Neuronal stem cell (in vitro differentiated cells): ENCODE results near the gene CLEC18A.
A peak's percentile ranks its signal among the peaks of the same experiment; 100 is the strongest.

Experiments
- DNase-seq: peaks from one replicate; pipeline ENCODE4 v3.0.0-alpha.2; 2013; ENCODE audit warnings: low spot score
- H2AFZ ChIP-seq: one replicate; pipeline ENCODE4 v1.6.1; 2013; ENCODE audit warnings: mild to moderate bottlenecking, low read length, inconsistent platforms
- H2AK5ac ChIP-seq: 2 replicates; pipeline ENCODE4 v1.6.1; 2013; ENCODE audit warnings: low read depth, mild to moderate bottlenecking, inconsistent platforms, low read length, moderate library complexity, mixed read lengths
- H2BK120ac ChIP-seq: 2 replicates; pipeline ENCODE4 v1.6.1; 2013; ENCODE audit warnings: low read depth, mild to moderate bottlenecking, inconsistent platforms, low read length, moderate library complexity, mixed read lengths
- H2BK12ac ChIP-seq: one replicate; pipeline ENCODE4 v1.6.1; 2013; ENCODE audit warnings: low read length, inconsistent platforms
- H2BK15ac ChIP-seq: 2 replicates; pipeline ENCODE4 v1.6.1; 2013; ENCODE audit warnings: mild to moderate bottlenecking, low read length, inconsistent platforms, mixed read lengths
- H2BK5ac ChIP-seq: one replicate; pipeline ENCODE4 v1.6.1; 2013; ENCODE audit warnings: inconsistent platforms, mild to moderate bottlenecking, low read length, moderate library complexity
- H3K14ac ChIP-seq: one replicate; pipeline ENCODE4 v1.6.1; 2013; ENCODE audit warnings: low read length, inconsistent platforms
- H3K18ac ChIP-seq: 2 replicates; pipeline ENCODE4 v1.6.1; 2013; ENCODE audit warnings: low read length, inconsistent platforms
- H3K23ac ChIP-seq: 2 replicates; pipeline ENCODE4 v1.6.1; 2013; ENCODE audit warnings: low read depth, mild to moderate bottlenecking, mixed read lengths, low read length, inconsistent platforms; ENCODE audit not compliant: poor library complexity
- H3K27ac ChIP-seq: replicated peaks from 3 replicates; pipeline ENCODE4 v1.5.1; 2013; ENCODE audit warnings: low read length, inconsistent platforms
- H3K27me3 ChIP-seq, 3 experiments: 2 replicates each; pipeline ENCODE4 v1.6.1; 2013; ENCODE audit warnings: low read length in 3 of 3, mild to moderate bottlenecking in 2 of 3, inconsistent platforms in 1 of 3, low read depth in 1 of 3, mixed read lengths in 1 of 3, moderate library complexity in 1 of 3; ENCODE audit not compliant: control insufficient read depth in 3 of 3, insufficient read depth in 3 of 3
- H3K36me3 ChIP-seq, 2 donors: replicated peaks in 1 of 2; 2 replicates each; pipeline ENCODE4 v1.6.1; 2013; ENCODE audit warnings: low read length in 2 of 2; ENCODE audit not compliant: control insufficient read depth in 2 of 2, insufficient read depth in 2 of 2
- H3K4ac ChIP-seq: 2 replicates; pipeline ENCODE4 v1.6.1; 2013; ENCODE audit warnings: inconsistent platforms, mild to moderate bottlenecking, low read length, moderate library complexity
- H3K4me1 ChIP-seq, 2 donors: 1 replicate in 1 of 2; 2 replicates in 1 of 2; pipeline ENCODE4 v1.6.1; 2013; ENCODE audit warnings: low read length in 2 of 2, low read depth in 1 of 2; ENCODE audit not compliant: control insufficient read depth in 2 of 2, insufficient read depth in 1 of 2
- H3K4me2 ChIP-seq: one replicate; pipeline ENCODE4 v1.6.1; 2013; ENCODE audit warnings: mild to moderate bottlenecking, low read length, inconsistent platforms; ENCODE audit not compliant: insufficient read depth, poor library complexity, severe bottlenecking
- H3K4me3 ChIP-seq, 2 donors: 2 replicates each; pipeline ENCODE4 v1.5.1; 2013; ENCODE audit warnings: low read length in 2 of 2, mild to moderate bottlenecking in 2 of 2, inconsistent platforms in 1 of 2, moderate library complexity in 1 of 2
- H3K79me1 ChIP-seq: one replicate; pipeline ENCODE4 v1.6.1; 2013; ENCODE audit warnings: low read depth, mild to moderate bottlenecking, inconsistent platforms, low read length, moderate library complexity
- H3K9ac ChIP-seq: one replicate; pipeline ENCODE4 v1.6.1; 2013; ENCODE audit warnings: mild to moderate bottlenecking, low read depth, low read length, inconsistent platforms; ENCODE audit not compliant: poor library complexity
- H3K9me3 ChIP-seq, 2 donors: replicated peaks in 1 of 2; 2 replicates each; pipeline versions ENCODE3 to v1.6.1; 2013; ENCODE audit warnings: low read length in 2 of 2, mild to moderate bottlenecking in 2 of 2, inconsistent platforms in 1 of 2, low read depth in 1 of 2, mixed read lengths in 1 of 2, moderate library complexity in 1 of 2; ENCODE audit not compliant: control insufficient read depth in 2 of 2, insufficient read depth in 1 of 2
- H4K8ac ChIP-seq: one replicate; pipeline ENCODE4 v1.6.1; 2013; ENCODE audit warnings: low read depth, mild to moderate bottlenecking, inconsistent platforms, low read length, moderate library complexity
- H4K91ac ChIP-seq: one replicate; pipeline ENCODE4 v1.6.1; 2013; ENCODE audit warnings: low read length, low read depth, mild to moderate bottlenecking, inconsistent platforms; ENCODE audit not compliant: poor library complexity
- WGBS, 2 donors: extraction: QIAGEN DNeasy Blood & Tissue Kit; methylation state at CpG; one replicate each; pipeline ENCODE4 v1.1.7; 2013; ENCODE audit warnings: missing lambda C conversion rate in 2 of 2, mixed read lengths in 1 of 2; ENCODE audit not compliant: insufficient read length in 2 of 2, insufficient replicate concordance in 1 of 2; ENCODE audit errors: extremely low coverage in 2 of 2; 5-methylcytosine and 5-hydroxymethylcytosine counted together

The CLEC18A gene

GRCh38 chr16:69938981-69939820, 11.9 kb upstream of the CLEC18A start:
- H3K23ac ChIP-seq: peak overlapping the region; percentile 25
- no peak overlapping the region for H3K4me2 ChIP-seq
- no peak overlapping the region for H2BK12ac ChIP-seq
- no peak overlapping the region for H2AFZ ChIP-seq
- no peak overlapping the region for H4K8ac ChIP-seq
- no peak overlapping the region for H3K4ac ChIP-seq
- peak overlapping the region; percentile 10 for H2AK5ac ChIP-seq
- no peak overlapping the region for H3K4me3 ChIP-seq
- no peaks in the 10 kb centered on the region for H3K27me3 ChIP-seq
- no peak for DNase-seq
- H3K4me1 ChIP-seq: peaks cover 21 to 25% of the 10 kb centered on the region in 2 donors
- H3K9ac ChIP-seq: peak overlapping the region; percentile 27
- H3K27ac ChIP-seq: no peak overlapping the region
- WGBS, 2 donors: no CpG with 5 or more reads among the region's 28 CpGs
- no peak overlapping the region for H4K91ac ChIP-seq
- H3K79me1 ChIP-seq: no peaks in the 10 kb centered on the region
- H2BK15ac ChIP-seq: no peak overlapping the region
- H3K36me3 ChIP-seq: peaks cover 27 to 59% of the 10 kb centered on the region in 2 donors
- no peak overlapping the region for H3K18ac ChIP-seq
- H2BK120ac ChIP-seq: no peak overlapping the region
- H3K14ac ChIP-seq: no peak overlapping the region
- H2BK5ac ChIP-seq: no peak overlapping the region
- no peaks in the 10 kb centered on the region for H3K9me3 ChIP-seq

- H2BK5ac ChIP-seq: peak overlapping the region; percentile 53
- peak overlapping the region; percentile 17 for H3K18ac ChIP-seq
- no peak overlapping the region for H3K4ac ChIP-seq
- H3K4me2 ChIP-seq: no peak overlapping the region
- no peak overlapping the region for H3K14ac ChIP-seq
- H2AK5ac ChIP-seq: peak overlapping the region; percentile 10
- peaks cover 21 to 25% of the 10 kb centered on the region in 2 donors for H3K4me1 ChIP-seq
- WGBS, 2 donors: no CpG with 5 or more reads among the region's 26 CpGs
- no peaks in the 10 kb centered on the region for H3K79me1 ChIP-seq
- no peak overlapping the region for H4K8ac ChIP-seq
- no peak overlapping the region for H3K9ac ChIP-seq
- H3K23ac ChIP-seq: peak overlapping the region; percentile 25
- H3K27ac ChIP-seq: no peak overlapping the region
- H4K91ac ChIP-seq: no peak overlapping the region
- no peak overlapping the region for H2BK12ac ChIP-seq
- H2AFZ ChIP-seq: no peak overlapping the region
- no peaks in the 10 kb centered on the region for H3K27me3 ChIP-seq
- no peak for DNase-seq
- peaks cover 27 to 54% of the 10 kb centered on the region in 2 donors for H3K36me3 ChIP-seq
- no peak overlapping the region for H2BK120ac ChIP-seq
- H3K4me3 ChIP-seq: no peak overlapping the region
- no peak overlapping the region for H2BK15ac ChIP-seq
- no peaks in the 10 kb centered on the region for H3K9me3 ChIP-seq
Observed at GRCh38 chr16:69939821-69940585, 11.1 kb upstream of the CLEC18A start.

GRCh38 chr16:69940676-69941075, 10.5 kb upstream of the CLEC18A start:
- H3K4ac ChIP-seq: no peak overlapping the region
- peak overlapping the region; percentile 71 for H3K18ac ChIP-seq
- no peaks in the 10 kb centered on the region for H3K79me1 ChIP-seq
- no peak overlapping the region for H2AFZ ChIP-seq
- no peak overlapping the region for H3K14ac ChIP-seq
- H2BK12ac ChIP-seq: no peak overlapping the region
- H3K4me2 ChIP-seq: no peak overlapping the region
- H3K27ac ChIP-seq: no peak overlapping the region
- H4K8ac ChIP-seq: no peak overlapping the region
- H2BK15ac ChIP-seq: peak overlapping the region; percentile 97
- peaks cover 25 to 52% of the 10 kb centered on the region in 2 donors for H3K36me3 ChIP-seq
- H3K9me3 ChIP-seq: no peaks in the 10 kb centered on the region
- no peak overlapping the region for H3K4me3 ChIP-seq
- peak overlapping the region; percentile 74 for H2AK5ac ChIP-seq
- DNase-seq: no peak
- H2BK120ac ChIP-seq: no peak overlapping the region
- no peaks in the 10 kb centered on the region for H3K27me3 ChIP-seq
- no peak overlapping the region for H4K91ac ChIP-seq
- H3K23ac ChIP-seq: no peak overlapping the region
- no CpG with 5 or more reads among the region's 13 CpGs for WGBS, 2 donors
- peak overlapping the region; percentile 53 for H2BK5ac ChIP-seq
- no peak overlapping the region for H3K9ac ChIP-seq
- peaks cover 21 to 25% of the 10 kb centered on the region in 2 donors for H3K4me1 ChIP-seq
